DMS79 (cell line): ENCODE data around the gene CACNA2D4.

ENCODE experiments used
- DNase-seq: peaks from one replicate; lab custom pipeline; 2025; lab: John Stamatoyannopoulos, UW

Gene CACNA2D4

DNA sequence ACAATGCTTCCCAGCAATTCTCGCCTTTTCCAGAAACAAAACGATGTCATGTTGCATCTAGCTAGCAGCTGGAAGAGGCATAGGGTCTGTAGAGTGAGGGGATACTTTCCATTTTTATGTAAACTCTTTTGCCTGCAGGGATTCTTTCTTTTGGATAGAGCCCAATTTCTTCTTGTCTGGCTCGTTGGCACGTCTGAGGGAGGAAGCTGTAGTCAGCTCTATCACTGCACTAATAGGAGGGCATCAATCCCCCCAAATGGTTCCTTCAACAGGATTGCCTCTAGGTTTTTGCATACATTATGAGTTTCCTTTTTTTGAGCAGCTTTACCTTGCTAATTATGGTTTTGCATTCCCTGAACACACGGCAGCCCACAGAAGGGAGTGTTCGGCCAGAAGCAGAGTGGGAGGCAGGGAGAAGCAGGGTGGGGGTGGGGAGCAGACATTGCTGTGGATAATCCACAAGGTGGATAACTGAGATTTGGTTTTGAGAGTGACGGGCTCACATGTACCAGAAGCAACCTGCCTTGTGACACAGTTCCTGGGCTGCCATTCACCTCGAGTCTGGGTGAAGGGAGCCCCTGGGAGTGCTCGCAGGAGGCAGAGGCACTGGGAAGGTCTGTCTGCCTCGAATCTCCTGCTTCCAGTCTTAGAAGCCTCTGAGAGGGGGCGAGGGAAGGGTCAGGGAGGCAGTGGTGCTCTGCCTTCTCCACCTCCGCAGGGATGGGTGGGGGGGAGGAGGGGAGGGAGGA lies 73.6 kb downstream of the CACNA2D4 start:
- no peak for DNase-seq

DNA sequence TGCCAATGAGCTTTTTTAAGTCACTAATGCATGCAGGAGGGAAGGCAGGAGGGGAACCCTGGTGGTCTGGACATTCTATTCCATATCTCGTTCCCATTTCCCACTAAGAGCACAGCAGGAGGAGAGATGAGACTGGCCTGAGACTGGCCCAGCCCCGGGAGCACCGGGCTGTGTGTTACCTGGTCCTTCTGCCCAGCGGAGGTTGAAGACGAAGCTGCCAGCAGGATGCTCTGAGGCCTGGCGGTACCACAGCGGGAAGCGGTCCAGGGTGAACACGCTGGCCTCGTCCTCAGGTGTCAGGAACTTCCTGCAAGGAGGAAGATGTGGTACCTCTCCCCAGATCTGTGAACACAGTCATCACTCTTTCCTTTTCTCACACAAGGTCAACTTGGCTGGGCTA lies 74.2 kb downstream of the CACNA2D4 start:
- DNase-seq, result no peak

DNA sequence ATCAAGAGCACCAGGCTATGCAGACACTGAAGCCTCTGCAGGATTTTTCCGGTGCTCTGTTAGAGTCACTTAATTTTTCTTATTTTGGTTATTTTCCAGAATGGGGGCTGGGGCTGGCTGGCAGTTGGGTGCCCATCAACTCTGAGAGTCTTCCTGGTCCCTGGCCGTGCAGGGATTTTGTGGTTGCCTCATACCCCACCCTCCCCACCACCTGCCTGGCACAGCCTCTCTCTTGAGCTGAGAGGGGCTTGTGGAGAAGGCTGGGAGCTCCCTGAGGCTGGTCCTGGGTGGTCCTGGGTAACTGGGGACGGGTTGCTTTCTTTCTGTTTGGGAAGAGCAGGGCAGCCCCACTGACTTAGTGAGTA lies 74.8 kb downstream of the CACNA2D4 start:
- no peak for DNase-seq

DNA sequence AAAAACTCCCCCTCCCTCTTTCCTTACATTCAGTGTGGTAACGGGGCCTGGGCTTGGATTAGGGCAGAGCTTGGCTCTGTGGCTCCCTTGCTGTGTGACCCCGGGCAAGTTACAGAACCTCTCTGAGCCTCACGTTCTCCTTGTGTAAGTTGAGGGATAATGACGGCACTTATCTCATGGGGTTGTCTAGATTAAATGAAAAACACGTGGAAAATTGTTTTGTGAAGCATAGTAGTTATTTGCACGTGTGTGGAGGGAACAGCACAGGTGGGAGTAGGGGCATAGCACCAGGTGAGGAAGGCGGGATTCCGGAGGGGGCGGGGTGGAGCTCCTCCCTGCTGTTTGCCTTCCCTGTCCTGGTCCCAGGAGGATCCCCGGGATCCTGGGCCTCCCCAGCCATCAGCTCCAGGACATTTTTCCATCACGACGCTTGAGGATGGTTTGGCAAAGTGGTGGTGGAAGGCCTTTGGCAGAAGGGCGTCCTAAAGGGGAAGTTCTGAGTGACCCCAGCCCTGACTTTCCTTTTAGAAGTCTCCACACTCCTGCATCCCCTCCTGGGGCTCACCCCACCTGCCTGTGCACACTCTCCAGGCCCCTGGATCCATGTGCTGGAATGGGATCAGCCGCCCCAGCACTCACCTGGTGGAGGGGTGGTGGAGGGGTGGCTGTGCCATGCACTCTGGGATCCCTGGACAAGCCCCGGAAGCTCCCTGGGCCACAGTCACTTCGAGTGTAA lies 75.4 kb downstream of the CACNA2D4 start:
- no peak for DNase-seq

DNA sequence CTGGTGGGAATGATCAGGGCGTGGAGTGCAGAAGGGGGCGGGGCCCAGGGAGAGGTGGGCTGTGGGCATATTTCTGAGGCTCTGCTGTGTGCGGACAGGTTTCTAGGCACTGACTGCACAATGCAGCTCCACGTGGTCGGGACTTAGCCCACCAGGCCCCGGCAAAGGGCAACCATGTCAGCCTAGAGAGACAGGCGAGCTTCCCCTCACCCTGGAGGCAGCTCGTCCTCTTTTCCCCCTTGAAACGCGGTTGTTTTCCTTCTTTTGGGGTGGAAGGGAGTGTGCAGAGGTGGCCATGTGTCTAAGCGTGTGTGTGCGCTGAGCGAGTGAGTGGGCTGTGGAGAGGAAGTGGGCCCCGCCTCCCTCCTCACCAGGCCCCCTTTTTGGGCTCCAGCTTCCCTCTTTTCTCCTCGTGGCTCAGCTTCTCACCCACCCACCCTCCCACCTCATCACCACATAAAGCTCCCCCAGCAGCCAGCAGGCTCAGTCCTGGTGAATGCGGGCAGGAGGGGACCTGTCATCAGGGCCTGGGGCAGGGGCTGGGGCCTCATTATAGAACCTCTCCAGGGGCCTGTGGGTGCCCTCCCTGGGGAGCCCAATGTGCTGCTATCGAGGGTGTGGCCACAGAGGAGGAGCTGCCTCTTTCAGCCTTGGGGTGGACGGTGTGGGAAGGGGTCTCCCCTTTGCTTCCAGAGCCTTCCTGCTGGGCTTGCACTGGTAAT lies 76.1 kb downstream of the CACNA2D4 start:
- no peak for DNase-seq

DNA sequence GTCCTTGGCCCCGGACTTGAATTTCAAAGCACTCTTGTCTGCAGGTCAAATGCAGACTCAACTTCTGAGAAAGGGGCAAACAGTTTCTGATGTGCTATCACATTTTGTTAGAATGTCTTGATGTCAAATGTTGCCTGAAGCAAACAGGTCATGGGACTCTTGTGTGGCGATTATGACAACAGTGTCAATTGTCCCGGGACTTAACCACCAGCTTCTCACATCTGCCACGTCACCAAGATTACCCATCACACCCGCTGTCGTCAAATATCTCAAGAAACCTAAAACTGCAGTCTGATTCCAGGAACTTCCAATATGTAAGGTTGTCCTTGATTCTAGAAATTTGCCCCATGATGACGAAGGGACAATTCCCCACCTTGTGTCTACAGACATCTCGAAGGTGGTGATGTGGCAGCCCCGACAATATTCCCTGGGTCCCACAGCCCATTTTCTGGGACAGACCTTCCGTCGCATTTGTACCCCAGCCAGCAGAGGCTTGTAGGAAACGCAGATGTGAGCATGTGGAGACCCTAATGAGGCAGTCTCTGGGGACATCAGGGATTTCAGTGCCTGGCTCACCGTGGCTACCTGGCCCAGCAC lies 76.8 kb downstream of the CACNA2D4 start:
- no peak for DNase-seq

DNA sequence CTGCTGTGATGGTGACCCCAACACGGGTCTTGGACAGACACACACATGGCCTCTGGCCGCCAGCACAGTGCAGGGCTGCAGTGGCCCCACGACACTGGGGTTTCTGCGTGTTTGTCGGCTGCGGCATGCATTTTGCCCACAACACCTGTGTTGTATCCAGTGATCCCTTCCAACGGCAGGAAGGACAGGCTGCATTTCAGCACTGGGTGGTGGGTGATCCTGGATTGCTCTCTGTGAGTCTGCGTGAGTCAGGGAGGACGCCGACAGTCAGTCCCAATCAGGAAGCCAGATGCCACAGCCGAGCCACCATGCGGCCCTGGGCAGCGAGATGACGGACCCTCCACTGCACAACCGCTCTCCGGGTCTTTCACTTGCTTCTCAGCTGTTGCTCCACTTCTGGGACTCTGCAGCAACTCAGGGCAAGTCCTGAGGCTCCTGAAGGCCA lies 77.4 kb downstream of the CACNA2D4 start:
- DNase-seq, result no peak

DNA sequence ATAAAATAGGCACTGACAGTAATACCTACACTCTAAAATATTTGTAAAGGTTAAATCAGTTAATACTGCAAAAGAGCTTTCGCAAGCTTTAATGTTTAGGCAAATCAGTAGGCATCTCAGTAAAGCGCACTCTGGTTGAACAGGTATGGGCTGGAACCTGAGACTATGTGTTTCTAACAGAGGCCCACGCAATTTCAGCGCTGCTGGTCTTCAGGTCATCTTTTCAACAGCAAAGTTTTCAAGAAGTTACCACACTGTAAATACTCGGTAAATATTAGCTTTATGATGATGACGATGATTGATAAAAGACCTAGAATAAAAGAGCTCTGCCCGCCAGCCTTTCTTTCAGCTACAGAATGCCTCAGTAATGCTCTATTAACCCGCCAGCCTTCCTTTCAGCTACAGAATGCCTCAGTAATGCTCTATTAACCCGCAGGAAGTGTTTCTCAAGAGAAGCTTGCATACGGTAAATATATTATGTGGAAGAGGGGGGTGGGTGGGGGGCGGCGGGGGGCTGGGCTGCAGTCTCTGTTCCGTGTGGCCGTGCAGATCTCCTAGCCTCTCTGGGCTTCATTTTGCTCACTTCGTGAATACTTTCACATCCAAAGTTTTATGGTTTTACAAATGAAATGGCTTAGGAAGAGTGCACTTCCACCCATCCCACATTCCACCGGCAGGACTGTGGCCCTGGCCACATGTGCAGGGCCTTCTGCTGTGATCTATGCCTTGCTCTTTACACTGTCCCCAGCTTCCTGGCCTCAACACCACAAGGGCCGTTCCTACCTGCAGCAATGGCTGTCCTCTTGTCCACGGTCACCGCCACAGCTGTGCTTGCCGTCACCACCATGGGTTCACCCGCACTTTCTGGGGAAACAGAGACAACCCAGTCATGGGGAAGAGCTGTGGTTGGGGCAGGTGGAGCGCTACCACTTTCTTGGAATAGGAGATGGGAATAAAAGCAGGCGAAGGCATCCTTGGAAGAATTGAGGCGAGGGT lies 78.2 kb downstream of the CACNA2D4 start:
- no peak for DNase-seq

DNA sequence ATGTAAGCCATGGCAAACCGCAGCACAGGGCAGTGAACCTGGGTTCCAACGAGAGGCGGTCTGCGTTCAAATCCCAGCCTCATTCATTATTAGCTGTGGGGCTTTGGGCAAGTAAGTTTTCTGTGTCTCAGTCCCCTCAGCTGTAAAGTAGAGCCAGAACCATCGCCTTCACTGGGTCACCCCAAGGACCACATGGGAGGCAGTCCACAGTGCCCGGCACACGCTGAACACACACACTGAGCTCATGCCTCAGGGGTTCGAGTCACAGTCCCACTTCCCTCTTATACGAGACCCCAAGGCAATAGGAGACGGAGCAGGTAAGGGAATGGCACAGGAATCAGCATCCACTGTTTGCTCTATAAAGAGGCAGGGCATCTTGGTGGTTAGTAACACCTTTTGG lies 79.0 kb downstream of the CACNA2D4 start:
- no peak for DNase-seq

DNA sequence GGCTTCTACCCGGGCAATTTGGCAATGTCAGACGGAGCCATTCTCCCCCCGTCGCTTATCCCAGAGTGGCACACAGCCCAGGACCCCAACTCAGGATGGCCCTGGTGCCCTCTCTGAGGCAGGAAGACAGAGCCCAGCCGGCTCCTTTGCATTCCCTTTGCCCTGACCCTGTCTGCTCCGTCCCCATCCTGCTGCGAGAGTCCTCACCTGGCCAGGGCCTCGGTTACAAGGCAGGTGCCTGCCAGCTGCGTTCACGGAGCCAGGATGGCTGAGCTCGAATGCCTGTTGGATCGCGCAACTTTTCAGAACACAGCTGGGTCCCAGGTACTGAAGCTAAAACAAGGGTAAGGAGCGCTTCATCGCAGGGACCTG lies 79.5 kb downstream of the CACNA2D4 start:
- DNase-seq, result no peak

DNA sequence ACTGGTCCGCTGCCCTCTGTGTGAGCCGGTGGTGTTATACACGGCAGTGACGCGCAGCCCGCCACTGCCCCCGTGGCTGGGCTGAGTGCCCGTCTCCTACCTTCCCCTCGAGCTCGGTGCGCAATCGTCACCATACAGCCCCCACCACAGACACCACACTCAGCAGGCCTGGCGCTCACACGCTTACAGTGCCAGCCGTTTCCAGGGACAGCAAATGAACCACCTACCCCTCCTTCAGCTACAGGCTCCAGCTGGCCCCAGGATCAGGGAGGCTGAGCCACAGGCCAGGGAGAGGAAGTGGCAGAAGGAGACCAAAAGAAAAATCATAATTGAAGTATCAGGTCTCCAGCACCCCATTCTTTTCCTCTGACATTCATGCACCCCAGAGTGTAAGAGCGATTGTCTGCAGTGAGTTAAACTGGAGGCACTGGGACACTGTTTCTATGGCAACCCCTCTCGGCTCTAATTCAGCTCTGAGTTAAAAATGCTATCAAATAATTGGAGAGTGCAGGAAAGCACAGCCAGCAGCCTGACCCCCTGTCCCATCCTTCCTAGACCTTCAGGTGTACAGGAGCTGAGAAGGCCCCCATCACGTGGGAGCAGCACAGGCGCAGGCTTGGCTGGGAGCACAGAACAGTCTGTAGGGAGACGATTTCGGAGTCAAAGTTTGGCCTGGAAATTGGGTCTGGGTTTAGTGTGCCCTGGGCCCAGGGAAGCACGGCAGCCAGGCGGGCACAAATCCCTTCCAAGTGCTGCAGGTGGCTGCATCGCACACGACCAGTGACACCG lies 80.1 kb downstream of the CACNA2D4 start:
- DNase-seq, result no peak

DNA sequence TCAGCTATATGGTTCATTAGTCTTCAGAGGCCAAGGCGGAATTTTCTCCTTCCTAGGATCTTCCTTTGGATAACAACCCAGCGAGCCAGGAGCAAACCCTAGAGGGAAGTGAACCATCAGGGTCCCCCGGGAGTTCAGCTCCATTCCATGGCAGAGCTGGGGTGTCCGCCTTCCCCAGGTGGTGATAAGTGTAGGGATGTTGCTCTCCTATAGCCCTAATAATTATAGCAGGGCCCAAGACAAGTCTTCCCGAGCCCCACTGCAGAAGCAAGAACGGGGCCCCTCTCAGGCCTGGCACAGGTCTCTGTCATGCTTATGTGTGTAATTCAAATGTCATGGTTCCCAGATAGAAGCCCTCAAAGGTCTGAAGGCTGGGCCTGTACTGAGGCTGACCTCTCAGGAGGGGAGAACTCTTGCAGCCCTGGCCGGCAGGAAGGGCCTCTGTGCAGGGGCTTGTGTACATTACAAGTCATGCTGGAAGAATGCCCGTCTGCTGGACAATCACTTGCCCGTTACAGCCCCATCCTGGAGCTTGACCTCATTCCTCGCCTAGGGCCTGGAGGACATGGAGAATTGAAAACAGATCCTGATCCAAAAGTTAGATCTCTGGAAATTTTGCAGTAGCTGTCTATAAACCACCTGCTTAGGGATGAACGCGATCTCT lies 80.8 kb downstream of the CACNA2D4 start:
- no peak for DNase-seq

DNA sequence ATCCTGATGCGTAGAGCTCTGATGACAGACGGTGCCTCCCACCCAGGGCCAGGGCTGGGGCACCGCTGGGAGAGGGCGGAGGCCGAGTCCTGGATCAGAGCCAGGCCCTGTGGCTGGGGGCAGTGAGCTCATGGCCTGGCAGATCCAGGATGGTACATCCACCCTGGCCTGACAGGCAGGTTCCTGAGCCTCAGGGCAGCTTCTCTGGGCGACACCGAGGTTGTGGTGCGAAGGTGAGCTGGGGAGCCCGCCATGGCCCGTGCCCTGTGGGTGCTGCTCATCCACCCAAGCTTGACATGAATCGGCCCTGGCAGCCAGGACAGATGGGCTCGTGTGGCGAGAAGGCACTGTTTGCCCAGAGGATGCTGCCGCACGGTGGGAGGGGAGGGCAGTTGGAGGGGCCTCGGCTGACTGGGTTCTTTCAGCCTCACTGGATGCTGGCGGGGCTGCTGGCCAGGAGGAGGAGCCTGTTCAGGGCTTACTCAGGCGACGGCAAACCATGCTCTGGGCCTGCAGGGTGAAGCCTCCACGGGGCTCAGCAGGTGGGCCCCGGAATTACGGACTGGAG lies 81.5 kb downstream of the CACNA2D4 start:
- DNase-seq, result peak; percentile 12

DNA sequence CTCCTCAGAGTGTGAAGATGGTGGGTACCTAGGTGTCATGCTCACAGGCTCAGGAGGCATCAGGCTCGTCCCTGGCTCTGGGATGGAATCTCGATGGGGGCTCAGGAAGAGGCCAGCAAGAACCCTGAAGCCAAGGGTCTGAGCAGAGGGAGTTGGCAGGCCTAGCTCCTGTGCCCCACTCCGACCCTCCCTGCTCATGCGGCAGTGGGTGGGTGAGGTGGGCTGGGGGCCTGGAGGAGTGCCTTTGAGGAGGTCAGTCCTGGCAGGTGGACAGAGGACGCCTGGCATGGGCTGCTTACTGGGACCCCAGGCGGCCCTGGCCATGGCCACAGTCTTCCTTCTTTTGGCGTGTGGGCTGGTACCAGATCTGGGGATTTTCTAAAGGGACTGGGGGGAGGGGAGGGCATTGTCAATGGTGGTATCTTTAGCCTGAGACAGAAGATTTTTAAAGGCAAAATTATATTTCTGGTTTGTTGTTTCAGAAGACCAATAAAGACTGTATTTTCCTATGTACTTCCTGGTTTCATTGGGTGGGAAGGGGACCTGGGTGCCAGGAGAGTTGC lies 82.1 kb downstream of the CACNA2D4 start:
- DNase-seq, result no peak

DNA sequence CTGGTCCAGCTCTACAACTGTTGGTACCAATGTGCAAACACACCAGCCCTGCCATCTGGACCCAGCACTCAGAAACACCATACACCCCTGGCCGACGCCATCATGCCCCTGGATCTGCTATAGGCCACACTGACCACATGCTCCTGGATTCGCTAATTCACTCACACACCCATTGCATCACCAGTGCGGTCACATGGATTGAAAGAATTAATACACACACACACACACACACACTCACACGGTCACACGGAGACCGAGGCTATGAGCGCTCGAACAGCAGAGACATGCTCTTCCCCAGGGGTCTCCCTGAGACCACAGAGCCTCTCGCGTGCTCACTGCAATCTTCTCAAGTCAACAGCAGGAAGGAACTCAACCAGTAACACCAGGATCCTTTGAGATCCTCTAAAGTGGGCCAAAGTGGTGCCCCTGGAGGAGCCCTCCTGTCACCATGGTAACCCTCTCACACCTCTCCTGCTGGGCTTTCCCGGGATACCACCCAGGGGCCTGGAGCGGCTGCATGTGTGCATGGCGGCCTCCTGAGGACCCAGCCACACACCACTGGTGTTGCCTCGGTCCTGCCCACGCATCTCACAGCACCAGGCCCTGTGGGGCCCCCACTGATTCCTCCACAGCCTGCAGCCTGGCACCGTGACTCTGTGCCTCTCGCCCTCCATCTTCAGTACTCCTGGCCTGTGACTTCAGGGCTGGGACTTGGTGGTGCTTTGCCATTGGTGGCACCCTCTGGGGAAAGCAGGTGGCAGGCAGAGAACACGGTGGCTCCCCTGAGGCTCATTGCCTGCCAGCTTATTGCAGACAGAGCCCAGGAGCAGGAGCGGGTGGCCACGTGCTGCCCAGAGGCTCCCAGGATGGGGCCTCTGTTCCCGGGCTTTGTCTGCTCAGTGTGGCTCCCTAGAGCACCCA lies 83.0 kb downstream of the CACNA2D4 start:
- DNase-seq, result no peak

DNA sequence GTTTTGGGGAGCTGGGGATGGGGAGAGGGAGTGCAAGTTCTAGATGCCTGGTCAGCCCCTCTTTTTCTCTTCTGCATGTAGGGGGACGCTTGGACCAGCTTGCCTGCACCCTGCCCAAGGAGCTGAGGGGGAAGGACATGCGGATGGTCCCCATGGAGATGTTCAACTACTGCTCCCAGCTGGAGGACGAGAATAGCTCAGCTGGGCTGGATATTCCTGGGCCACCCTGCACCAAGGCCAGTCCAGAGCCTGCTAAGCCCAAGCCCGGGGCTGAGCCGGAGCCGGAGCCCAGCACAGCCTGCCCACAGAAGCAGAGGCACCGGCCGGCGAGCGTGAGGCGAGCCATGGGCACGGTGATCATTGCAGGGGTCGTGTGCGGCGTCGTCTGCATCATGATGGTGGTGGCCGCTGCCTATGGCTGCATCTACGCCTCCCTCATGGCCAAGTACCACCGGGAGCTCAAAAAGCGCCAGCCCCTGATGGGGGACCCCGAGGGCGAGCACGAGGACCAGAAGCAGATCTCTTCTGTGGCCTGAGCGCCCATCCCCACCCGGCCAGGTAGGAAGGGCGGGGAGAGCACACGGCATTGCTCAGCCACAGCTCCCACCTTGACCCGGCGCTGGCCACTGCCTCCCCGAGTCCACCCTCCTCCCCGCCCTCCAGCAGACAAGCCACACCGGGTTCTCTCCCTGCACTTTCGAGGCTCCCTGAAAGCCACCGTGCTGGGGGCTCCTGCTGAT lies 84.1 kb downstream of the CACNA2D4 start:
- DNase-seq, result no peak

DNA sequence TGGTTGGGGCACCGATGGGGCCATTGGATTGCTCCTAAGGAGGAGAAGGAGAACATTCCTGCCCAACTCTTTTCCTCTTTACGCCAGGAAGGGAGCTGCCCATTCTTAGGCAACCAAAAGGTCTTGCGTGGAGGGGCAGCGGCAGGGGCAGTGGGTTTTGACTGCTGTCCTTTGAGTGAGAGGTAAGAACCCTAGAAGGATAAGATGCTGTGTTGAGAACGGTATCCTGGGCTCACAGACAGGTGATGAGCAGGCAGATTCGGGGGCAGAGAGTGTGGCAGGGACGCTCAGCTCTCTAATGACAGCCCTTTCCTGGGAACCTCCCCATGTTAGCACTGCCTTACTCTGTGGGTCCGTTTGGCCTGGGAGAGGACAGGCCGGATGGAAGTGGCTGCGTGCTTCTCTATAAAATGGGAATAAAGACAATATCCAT lies 84.8 kb downstream of the CACNA2D4 start:
- no peak for DNase-seq
